HK-2 (cell line): ENCODE measurements around the gene CCIN.
A peak's percentile ranks its signal among the peaks of the same experiment; 100 is the strongest.

Experiments
- DNase-seq: peaks from one replicate; pipeline ENCODE4 v3.0.0-alpha.2; 2018; ENCODE audit not compliant: unreplicated experiment

CCIN gene

DNA sequence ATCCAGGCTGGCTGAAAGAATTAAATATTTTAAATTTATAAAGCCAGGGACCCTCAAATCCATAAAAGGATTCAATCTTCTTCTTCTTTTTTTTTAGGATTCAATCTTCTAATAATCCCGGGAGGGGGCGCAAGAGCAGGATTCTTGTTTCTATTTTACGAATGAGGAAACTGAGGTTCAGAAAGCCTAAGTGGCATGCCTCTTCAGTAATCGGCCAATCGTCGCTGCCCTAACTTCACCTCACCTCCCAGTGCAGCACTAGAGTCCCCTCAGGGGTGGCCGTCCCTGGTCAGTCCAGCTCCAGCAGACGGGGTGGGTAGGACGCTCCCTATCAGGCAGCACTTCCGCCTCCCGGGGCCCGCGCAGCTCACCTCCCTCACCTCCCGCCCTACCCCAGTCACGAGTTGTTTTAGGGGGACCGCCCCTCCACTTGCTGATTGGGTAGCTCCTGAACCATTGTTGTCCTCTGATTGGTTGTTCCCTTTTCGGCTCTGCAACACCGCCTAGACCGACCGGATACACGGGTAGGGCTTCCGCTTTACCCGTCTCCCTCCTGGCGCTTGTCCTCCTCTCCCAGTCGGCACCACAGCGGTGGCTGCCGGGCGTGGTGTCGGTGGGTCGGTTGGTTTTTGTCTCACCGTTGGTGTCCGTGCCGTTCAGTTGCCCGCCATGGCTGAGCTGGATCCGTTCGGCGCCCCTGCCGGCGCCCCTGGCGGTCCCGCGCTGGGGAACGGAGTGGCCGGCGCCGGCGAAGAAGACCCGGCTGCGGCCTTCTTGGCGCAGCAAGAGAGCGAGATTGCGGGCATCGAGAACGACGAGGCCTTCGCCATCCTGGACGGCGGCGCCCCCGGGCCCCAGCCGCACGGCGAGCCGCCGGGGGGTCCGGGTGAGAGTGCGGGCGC lies 21.5 kb downstream of the CCIN start, which contains the start of gene CLTA:
CLTA (plus strand) TSS at position 534 of the 902 bp plus-strand sequence; CDS start at position 670, 136 bp downstream.
- peak; percentile 93 for DNase-seq

- no peak for DNase-seq
Measured at GRCh38 chr9:36191290-36191645, 22.1 kb downstream of the CCIN start.

DNA sequence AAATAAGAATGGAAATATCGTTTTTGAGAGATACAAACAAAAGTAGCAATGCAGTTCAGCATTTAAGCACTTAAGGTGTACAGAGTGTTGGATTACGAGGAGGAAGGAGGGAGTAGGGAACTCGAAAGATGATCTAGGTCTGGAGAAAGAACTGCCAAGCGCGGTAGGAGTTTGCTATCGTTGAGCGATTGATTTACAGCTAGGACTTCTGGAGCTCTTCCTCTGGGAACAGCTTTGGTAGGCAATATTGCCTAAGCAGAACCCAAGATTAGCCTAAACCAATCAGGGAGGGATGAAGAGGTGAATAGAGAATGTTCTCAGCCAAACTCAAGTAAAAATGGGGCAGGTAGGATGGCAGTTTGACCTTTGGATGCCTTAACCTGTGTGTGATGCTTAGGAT lies 22.5 kb downstream of the CCIN start:
- no peak for DNase-seq

- DNase-seq: no peak
Measured at GRCh38 chr9:36192196-36192595, 23.0 kb downstream of the CCIN start.

DNA sequence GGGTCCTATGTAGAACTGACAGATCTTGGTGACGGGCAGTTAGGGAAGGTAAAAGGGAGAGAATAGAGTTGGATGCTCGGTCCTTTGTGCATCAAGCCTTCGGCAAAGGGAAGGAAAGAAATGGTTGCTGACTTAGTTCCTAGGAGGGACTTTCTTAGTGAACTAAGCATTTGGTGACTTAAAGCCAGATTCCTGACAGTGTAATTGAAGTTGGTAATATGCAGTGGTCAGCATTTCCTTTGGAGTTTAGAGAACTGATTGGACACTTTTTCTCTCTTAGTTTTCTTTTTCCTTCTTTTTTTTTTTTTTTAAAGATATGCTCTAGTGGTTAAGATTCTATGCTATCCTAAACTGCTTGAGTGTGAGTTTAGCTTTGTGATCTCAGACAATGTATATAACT lies 23.8 kb downstream of the CCIN start:
- DNase-seq: no peak

DNA sequence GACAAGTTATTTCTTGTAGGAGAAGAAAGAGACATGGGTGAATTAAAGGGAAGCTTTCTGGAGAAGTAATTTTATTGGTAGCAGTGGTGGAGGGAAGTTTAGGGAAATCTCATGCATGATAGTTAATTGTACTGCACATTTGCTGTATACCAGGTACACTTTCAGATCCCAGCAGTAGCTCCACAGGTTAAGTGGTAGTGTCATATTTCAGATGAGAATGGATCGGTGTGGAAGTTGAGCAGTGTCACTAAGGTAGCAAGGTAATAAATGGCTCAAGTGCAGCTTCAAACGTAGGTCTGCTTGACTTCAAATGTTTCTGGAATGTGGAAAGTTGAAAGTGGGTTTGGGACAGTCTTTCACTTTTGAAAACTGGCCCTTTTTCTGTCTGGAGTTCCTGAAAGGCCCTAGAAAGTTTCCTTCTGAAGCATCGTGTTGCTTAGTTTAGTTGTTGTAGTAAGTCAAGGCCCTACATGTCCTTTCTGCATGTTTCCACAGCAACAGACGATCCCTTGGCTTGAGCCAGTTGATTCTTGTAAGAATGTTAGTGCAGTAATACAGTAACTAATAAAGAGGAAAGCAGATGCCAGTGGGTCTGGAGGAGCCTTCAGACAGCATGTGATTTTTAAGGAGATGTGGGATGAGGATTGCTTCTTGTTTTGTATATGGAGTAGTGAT lies 25.3 kb downstream of the CCIN start:
- DNase-seq: no peak

- no peak for DNase-seq
Measured at GRCh38 chr9:36204906-36205547, 35.8 kb downstream of the CCIN start.

- DNase-seq: no peak
Measured at GRCh38 chr9:36207016-36207415, 37.8 kb downstream of the CCIN start.

- no peak for DNase-seq
Measured at GRCh38 chr9:36207546-36208012, 38.4 kb downstream of the CCIN start.

- DNase-seq: no peak
Measured at GRCh38 chr9:36208521-36209253, 39.5 kb downstream of the CCIN start.

GRCh38 chr9:36210722-36211121 lies 41.5 kb downstream of the CCIN start:
- DNase-seq: no peak

- no peak for DNase-seq
Measured at GRCh38 chr9:36211510-36211909, 42.3 kb downstream of the CCIN start.

GRCh38 chr9:36213387-36213786 lies 44.2 kb downstream of the CCIN start:
- no peak for DNase-seq

- no peak for DNase-seq
Measured at GRCh38 chr9:36213989-36214388, 44.8 kb downstream of the CCIN start.

- no peak for DNase-seq
Measured at GRCh38 chr9:36214571-36214970, 45.4 kb downstream of the CCIN start.

- no peak for DNase-seq
Measured at GRCh38 chr9:36217256-36217968, 48.2 kb downstream of the CCIN start.

- DNase-seq: no peak
Measured at GRCh38 chr9:36218011-36218410, 48.8 kb downstream of the CCIN start.

DNA sequence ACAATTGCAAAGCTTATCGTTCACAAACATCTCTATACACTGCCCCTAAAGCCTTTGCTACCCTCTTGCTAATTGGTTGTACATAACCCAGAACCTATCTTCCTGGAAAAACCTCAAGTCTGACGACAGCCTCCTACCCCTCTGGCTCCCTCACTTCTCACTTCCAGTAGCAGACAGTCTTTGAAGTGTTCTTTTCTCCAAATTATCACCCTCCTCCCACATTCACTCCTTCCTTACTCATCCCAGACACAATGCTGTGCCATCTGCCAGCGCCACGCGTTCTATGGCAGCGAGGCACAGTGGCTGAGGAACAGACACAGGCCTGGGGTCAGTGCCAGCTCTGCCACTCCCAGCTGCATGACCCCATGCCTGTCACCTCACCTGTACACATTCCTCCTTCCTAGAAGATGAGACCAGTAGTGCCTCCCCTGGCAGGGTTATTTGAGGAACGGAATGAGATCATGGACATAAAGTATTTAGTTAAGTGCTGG lies 49.3 kb downstream of the CCIN start:
- DNase-seq: peak; percentile 56
